ENCODE results near the gene CCT5. TPM values are rescaled to one million over a fixed set of nuclear protein-coding genes. Genes with fewer than 3 reads are reported as not detected.

Gene CCT5
- total RNA-seq, 1 donor from 2014 or later, result 223 TPM

- Mint-ChIP-seq H3K27ac (no peak overlapping the region), H3K4me1 (ENCODE audit: low read depth) (no peaks in the 10 kb centered on the region), H3K36me3 (ENCODE audit: insufficient read depth) (peaks cover 1% of the 10 kb centered on the region), H3K4me3 (ENCODE audit: low read depth) (no peak overlapping the region), H3K9me3 (ENCODE audit: low read depth) (no peaks in the 10 kb centered on the region), H3K27me3 (no peaks in the 10 kb centered on the region)
- DNase-seq (ENCODE audit: low spot score, unreplicated experiment), result no peak
- TF ChIP-seq, protein P1, sequence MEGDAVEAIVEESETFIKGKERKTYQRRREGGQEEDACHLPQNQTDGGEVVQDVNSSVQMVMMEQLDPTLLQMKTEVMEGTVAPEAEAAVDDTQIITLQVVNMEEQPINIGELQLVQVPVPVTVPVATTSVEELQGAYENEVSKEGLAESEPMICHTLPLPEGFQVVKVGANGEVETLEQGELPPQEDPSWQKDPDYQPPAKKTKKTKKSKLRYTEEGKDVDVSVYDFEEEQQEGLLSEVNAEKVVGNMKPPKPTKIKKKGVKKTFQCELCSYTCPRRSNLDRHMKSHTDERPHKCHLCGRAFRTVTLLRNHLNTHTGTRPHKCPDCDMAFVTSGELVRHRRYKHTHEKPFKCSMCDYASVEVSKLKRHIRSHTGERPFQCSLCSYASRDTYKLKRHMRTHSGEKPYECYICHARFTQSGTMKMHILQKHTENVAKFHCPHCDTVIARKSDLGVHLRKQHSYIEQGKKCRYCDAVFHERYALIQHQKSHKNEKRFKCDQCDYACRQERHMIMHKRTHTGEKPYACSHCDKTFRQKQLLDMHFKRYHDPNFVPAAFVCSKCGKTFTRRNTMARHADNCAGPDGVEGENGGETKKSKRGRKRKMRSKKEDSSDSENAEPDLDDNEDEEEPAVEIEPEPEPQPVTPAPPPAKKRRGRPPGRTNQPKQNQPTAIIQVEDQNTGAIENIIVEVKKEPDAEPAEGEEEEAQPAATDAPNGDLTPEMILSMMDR (IDR thresholded peaks at IDR 0.05; ENCODE audit: unreplicated experiment), result no peak
Measured at GRCh38 chr5:10275991-10276390, 25.9 kb downstream of the CCT5 start.

DNA sequence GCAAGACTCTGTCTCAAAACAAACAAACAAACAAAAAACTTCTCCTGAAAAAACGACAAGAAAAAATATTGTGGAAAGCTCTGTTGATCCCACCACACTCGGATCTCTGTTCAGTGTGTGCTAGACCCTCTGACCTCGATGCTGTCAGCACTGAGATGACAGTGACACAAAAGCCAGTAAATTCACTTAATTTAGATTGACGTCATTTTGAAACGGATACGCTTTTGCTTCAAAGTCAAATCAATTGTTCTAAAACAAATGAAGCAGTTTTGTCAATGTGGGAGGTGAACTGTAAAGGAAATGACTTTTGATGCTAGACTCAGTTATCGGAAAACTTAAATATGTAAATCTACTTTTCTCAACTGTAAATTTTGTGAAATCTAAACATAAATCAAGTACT lies 26.6 kb downstream of the CCT5 start:
- Mint-ChIP-seq H3K9me3 (ENCODE audit: low read depth) (no peaks in the 10 kb centered on the region), H3K27ac (no peak overlapping the region), H3K36me3 (ENCODE audit: insufficient read depth) (peaks cover 1% of the 10 kb centered on the region), H3K4me1 (ENCODE audit: low read depth) (no peaks in the 10 kb centered on the region), H3K4me3 (ENCODE audit: low read depth) (no peak overlapping the region), H3K27me3 (no peaks in the 10 kb centered on the region)
- TF ChIP-seq, protein P1 (IDR thresholded peaks at IDR 0.05; ENCODE audit: unreplicated experiment), result no peak
- no peak for DNase-seq (ENCODE audit: low spot score, unreplicated experiment)

- no peak overlapping the region for H3K27ac Mint-ChIP-seq
- TF ChIP-seq, protein P1 (IDR thresholded peaks at IDR 0.05; ENCODE audit: unreplicated experiment), result no peak
- no peaks in the 10 kb centered on the region for H3K27me3 Mint-ChIP-seq
- H3K36me3 Mint-ChIP-seq (ENCODE audit: insufficient read depth), result peaks cover 1% of the 10 kb centered on the region
- no peak for DNase-seq (ENCODE audit: low spot score, unreplicated experiment)
- no peaks in the 10 kb centered on the region for H3K4me1 Mint-ChIP-seq (ENCODE audit: low read depth)
- no peaks in the 10 kb centered on the region for H3K9me3 Mint-ChIP-seq (ENCODE audit: low read depth)
- no peak overlapping the region for H3K4me3 Mint-ChIP-seq (ENCODE audit: low read depth)
Measured at GRCh38 chr5:10277773-10278630, 27.9 kb downstream of the CCT5 start.

GRCh38 chr5:10278658-10279279 lies 28.7 kb downstream of the CCT5 start:
- Mint-ChIP-seq H3K36me3 (ENCODE audit: insufficient read depth) (peaks cover 1% of the 10 kb centered on the region), H3K4me1 (ENCODE audit: low read depth) (peaks cover 1% of the 10 kb centered on the region), H3K27me3 (no peaks in the 10 kb centered on the region), H3K9me3 (ENCODE audit: low read depth) (no peaks in the 10 kb centered on the region), H3K27ac (no peak overlapping the region), H3K4me3 (ENCODE audit: low read depth) (no peak overlapping the region)
- TF ChIP-seq, protein P1 (IDR thresholded peaks at IDR 0.05; ENCODE audit: unreplicated experiment), result no peak
- DNase-seq (ENCODE audit: low spot score, unreplicated experiment), result no peak

- no peak overlapping the region for H3K27ac Mint-ChIP-seq
- H3K27me3 Mint-ChIP-seq, result no peaks in the 10 kb centered on the region
- no peak for DNase-seq (ENCODE audit: low spot score, unreplicated experiment)
- H3K4me1 Mint-ChIP-seq (ENCODE audit: low read depth), result peaks cover 3% of the 10 kb centered on the region
- TF ChIP-seq, protein P1 (IDR thresholded peaks at IDR 0.05; ENCODE audit: unreplicated experiment), result no peak
- no peaks in the 10 kb centered on the region for H3K9me3 Mint-ChIP-seq (ENCODE audit: low read depth)
- H3K4me3 Mint-ChIP-seq (ENCODE audit: low read depth), result no peak overlapping the region
- peaks cover 1% of the 10 kb centered on the region for H3K36me3 Mint-ChIP-seq (ENCODE audit: insufficient read depth)
Measured at GRCh38 chr5:10279328-10279727, 29.2 kb downstream of the CCT5 start.

All from progenitor cell of endocrine pancreas (in vitro differentiated cells).